HepG2 (cell line): ENCODE measurements around the gene HOXB6. TPM values are rescaled to one million over a fixed set of nuclear protein-coding genes. Genes with fewer than 3 reads are reported as not detected.

Experiments used
- CBX1 ChIP-seq: IDR thresholded peaks from one replicate; pipeline ENCODE4 v1.6.1; 2016; ENCODE audit warnings: antibody characterized with exemption, low read depth
- DDIT3 ChIP-seq: sonication (generic); formaldehyde crosslinking; IDR thresholded peaks from 2 replicates; pipeline ENCODE4 v1.4.0; 2020; ENCODE audit warnings: mild to moderate bottlenecking, missing genetic modification reagents
- EZH2 ChIP-seq: conservative IDR thresholded peaks from 2 replicates; pipeline ENCODE4 v1.6.1; 2012; ENCODE audit warnings: mild to moderate bottlenecking, low read depth, low read length, moderate library complexity
- GATA4 ChIP-seq: sonication (generic); IDR thresholded peaks from 2 replicates; pipeline ENCODE4 v1.6.1; 2016; ENCODE audit warnings: antibody characterized with exemption, low read depth, borderline replicate concordance
- MAFK ChIP-seq, 2 experiments: IDR thresholded peaks in 1 of 2; conservative IDR thresholded peaks in 1 of 2; 2 replicates each; pipeline ENCODE4 v1.6.1; 2011; ENCODE audit warnings: improper control_type of control experiment in 2 of 2, low read length in 2 of 2
- MLX ChIP-seq: IDR thresholded peaks from 2 replicates; pipeline ENCODE4 v1.6.1; 2016
- PRDM15 ChIP-seq: sonication (generic); formaldehyde crosslinking; IDR thresholded peaks from 2 replicates; pipeline ENCODE4 v1.4.0; 2020; ENCODE audit warnings: missing genetic modification reagents
- PRMT3 ChIP-seq: sonication (generic); formaldehyde crosslinking; IDR thresholded peaks from 2 replicates; pipeline ENCODE4 v1.8.1; 2022; ENCODE audit warnings: low read depth, mild to moderate bottlenecking, moderate library complexity, missing genetic modification reagents, borderline replicate concordance
- RBM22 ChIP-seq: fragments of 200-400 bp; formaldehyde crosslinking; optimal IDR thresholded peaks from 2 replicates; pipeline ENCODE3; 2017; ENCODE audit warnings: mild to moderate bottlenecking, low read length, moderate library complexity
- RERE ChIP-seq: IDR thresholded peaks from 2 replicates; pipeline ENCODE4 v1.6.1; 2016; ENCODE audit warnings: low read depth, missing genetic modification reagents, missing compliant biosample characterization
- TAF1 ChIP-seq: sonication (generic); formaldehyde crosslinking; IDR thresholded peaks from 2 replicates; pipeline ENCODE4 v1.4.0; 2020; ENCODE audit warnings: missing genetic modification reagents
- TFDP2 ChIP-seq: sonication (generic); formaldehyde crosslinking; IDR thresholded peaks from 2 replicates; pipeline ENCODE4 v1.4.0; 2020; ENCODE audit warnings: missing genetic modification reagents
- ZNF138 ChIP-seq: sonication (generic); formaldehyde crosslinking; IDR thresholded peaks from 2 replicates; pipeline ENCODE4 v1.5.0; 2020; ENCODE audit warnings: mild to moderate bottlenecking, low read depth, missing genetic modification reagents
- ZNF510 ChIP-seq: sonication (generic); formaldehyde crosslinking; IDR thresholded peaks from 2 replicates; pipeline ENCODE4 v1.4.0; 2020; ENCODE audit warnings: low read depth, mild to moderate bottlenecking, missing genetic modification reagents
- ZNF768 ChIP-seq: sonication (generic); formaldehyde crosslinking; IDR thresholded peaks from 2 replicates; pipeline ENCODE4 v1.4.0; 2020; ENCODE audit warnings: missing genetic modification reagents
- ZNF788 ChIP-seq: sonication (generic); formaldehyde crosslinking; IDR thresholded peaks from 2 replicates; pipeline ENCODE4 v1.5.0; 2020; ENCODE audit warnings: mild to moderate bottlenecking, missing genetic modification reagents, borderline replicate concordance
- ZNF850 ChIP-seq: sonication (generic); formaldehyde crosslinking; conservative IDR thresholded peaks from 2 replicates; pipeline ENCODE4 v1.9.0; 2021; ENCODE audit warnings: mild to moderate bottlenecking, missing genetic modification reagents
- polyA plus RNA-seq, 8 experiments: library from polyadenylated mRNA; depleted of rRNA in 3 of 8; stranded (reverse) in 7 of 8; unstranded in 1 of 8; fragments of >200 nt; fragmentation: Illumina TruSeq in 4 of 8; extraction: Trizol in 4 of 8; gene quantifications; 2 replicates each; pipeline versions ENCODE4 v1.2.1 to v1.2.3, GENCODE V29; 2011 to 2016; ENCODE audit warnings: low read depth in 4 of 8, missing spikeins in 1 of 8, mixed read lengths in 1 of 8; ENCODE audit not compliant: insufficient read depth in 1 of 8
- total RNA-seq, 5 experiments: library from RNA; depleted of rRNA; stranded (reverse); fragments of >200 nt; fragmentation: Illumina TruSeq; extraction: Trizol; gene quantifications; 2 replicates each; pipeline ENCODE4 v1.2.3, GENCODE V29; 2016; ENCODE audit warnings: low read depth in 1 of 5

Gene HOXB6
- total and polyA plus RNA-seq, 2 of the 13 experiments (the other 11 are each of a cell fraction or from before 2014, with no cell fraction given) = not detected

- no peak for TF ChIP-seq PRDM15 (CRISPR knock-in tag)
- no peak for TF ChIP-seq CBX1
- TF ChIP-seq RBM22 = no peak
- TF ChIP-seq GATA4 = no peak
- peak; percentile 99 for TF ChIP-seq EZH2
- TF ChIP-seq PRMT3 (CRISPR knock-in tag) = no peak
- no peak for TF ChIP-seq DDIT3 (CRISPR knock-in tag)
- TF ChIP-seq ZNF788 (CRISPR knock-in tag) = no peak
- no peak for TF ChIP-seq ZNF510
- no peak for TF ChIP-seq RERE
- no peak for TF ChIP-seq TAF1
- TF ChIP-seq ZNF768 = peak; percentile 33; the same call in 1 of the 2 replicates
- no peak for TF ChIP-seq ZNF850 (CRISPR knock-in tag)
- no peak for TF ChIP-seq ZNF138 (CRISPR knock-in tag)
- TF ChIP-seq MLX = no peak
- no peak for TF ChIP-seq TFDP2 (CRISPR knock-in tag)
- TF ChIP-seq MAFK (conservative IDR thresholded peaks at IDR 0.05 in 1 of 2, IDR thresholded peaks at IDR 0.05 in 1 of 2; ENCODE audit: low read length in 2 of 2) = no peak
Measured at GRCh38 chr17:48610282-48611211, 5.8 kb upstream of the HOXB6 start, which contains the start of gene HOXB7 (continued).
